ENCODE data around the gene INPP4A.

Gene INPP4A

DNA sequence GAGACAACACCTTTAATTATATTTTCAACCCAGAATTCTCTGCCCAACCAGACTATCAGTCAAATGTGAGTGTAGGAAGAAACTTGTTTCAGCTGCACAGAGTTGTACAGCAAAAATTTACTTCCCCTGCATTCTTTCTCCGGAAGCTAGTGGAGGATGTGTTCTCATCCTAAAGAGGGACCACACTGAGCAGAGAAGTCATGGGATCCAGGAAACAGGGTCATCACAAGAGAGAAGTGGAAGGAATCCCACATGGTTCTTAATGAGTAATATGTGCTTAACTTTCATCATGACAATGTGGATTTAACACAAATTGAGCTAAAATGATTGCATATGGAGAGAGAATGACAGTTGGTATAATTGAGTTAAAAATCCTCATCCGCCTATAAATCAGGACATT is 78.2 kb downstream of the INPP4A start:
- no peak overlapping the region for H3K4me3 ChIP-seq (ENCODE audit: low read length)
- DNase-seq (ENCODE audit: low read depth, low spot score), result no peak

DNA sequence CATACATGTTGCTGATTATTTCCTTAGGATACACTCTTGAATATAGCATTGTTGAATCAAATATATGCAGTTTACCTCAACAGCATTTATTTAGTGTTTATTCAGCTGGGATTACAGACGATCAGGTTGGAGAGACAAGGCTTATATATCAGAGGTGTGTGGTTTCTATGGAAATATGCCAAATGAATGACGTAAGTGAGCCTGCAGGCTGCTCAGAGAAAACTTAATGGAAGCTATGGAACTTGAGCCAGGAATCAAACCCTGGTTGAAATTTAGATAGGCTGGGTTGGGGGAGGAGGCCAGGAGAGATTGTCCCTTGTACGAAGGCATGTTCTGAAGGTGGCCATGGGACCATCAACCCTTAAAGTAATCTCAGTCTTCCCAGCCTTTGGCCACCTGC is 79.5 kb downstream of the INPP4A start:
- no peak for DNase-seq (ENCODE audit: low read depth, low spot score)
- no peak overlapping the region for H3K4me3 ChIP-seq (ENCODE audit: low read length)

DNA sequence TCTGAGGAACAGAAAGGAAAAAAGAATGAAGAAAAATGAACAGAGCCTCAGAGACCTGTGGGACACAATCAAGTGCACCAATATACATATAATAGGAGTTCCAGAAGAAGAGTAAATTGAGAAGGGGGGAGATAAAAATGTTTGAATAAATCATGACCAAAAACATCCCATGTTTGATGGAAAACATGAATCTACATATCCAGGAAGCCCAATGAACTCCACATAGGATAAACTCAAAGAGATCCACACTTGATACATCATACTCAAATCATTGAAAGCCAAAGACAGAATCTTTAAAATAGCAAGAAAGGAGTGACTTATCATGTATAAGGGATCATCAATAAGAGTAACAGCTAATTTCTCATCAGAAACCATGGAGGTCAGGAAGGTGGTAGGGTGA is 83.7 kb downstream of the INPP4A start:
- no peak overlapping the region for H3K4me3 ChIP-seq (ENCODE audit: low read length)
- DNase-seq (ENCODE audit: low read depth, low spot score), result no peak

DNA sequence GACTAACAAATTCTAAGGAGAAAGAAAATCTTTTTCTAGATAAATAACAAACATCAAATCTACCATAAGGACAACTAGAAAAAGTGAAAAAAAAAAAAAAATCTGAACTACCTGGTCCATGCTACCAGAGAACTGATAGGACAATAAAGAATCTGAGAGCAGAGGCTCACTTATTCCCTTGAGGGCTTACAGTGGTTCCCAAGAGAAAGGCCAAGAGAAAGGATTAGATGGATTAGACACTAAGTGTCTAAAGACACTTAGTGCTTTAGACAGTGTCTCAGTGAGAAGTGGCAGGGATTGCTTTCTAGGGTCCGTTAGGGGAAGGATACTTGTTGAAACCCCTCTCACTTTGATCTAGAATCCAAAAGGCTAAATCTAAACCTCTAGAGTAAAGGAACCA is 85.5 kb downstream of the INPP4A start:
- DNase-seq (ENCODE audit: low read depth, low spot score), result no peak
- H3K4me3 ChIP-seq (ENCODE audit: low read length), result no peak overlapping the region

DNA sequence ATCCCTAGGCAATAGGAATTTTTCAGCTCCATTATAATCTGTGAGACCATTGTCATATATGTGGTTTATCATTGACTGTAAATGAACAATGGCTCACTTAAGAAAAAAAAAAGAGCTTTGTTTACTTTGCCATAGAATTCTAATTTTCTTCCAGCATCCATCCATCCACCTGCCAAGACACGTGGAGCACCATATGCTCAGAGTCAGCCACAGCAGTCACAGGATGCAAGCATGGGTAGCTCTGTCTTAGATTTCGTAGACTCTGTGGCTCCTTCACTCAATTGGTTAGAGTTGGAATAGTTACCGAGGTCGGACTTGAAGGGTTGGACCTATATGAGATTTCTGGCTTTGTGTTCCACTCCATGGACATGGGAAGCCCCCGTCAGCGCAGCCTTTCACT is 88.1 kb downstream of the INPP4A start:
- H3K4me3 ChIP-seq (ENCODE audit: low read length), result no peak overlapping the region
- DNase-seq (ENCODE audit: low read depth, low spot score), result no peak

DNA sequence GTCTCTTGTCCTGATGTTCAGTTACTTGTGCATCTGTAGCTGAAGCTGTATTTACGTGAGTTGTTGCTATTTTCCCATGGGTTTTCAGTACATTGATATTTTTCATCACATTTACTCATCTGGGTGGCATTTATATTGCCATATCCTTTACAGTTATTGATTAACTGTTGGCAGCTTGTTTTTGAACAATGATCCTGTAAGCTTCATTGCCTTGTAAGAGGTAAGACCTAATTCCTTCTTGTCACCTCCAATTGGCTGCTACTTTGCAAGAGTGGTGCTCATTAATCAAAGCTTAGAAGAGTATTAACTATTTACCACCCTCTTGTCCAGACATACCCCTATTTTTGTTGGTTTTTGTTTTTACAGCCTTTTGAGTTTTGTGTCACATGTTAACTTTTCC is 88.9 kb downstream of the INPP4A start:
- DNase-seq (ENCODE audit: low read depth, low spot score), result no peak
- no peak overlapping the region for H3K4me3 ChIP-seq (ENCODE audit: low read length)

DNA sequence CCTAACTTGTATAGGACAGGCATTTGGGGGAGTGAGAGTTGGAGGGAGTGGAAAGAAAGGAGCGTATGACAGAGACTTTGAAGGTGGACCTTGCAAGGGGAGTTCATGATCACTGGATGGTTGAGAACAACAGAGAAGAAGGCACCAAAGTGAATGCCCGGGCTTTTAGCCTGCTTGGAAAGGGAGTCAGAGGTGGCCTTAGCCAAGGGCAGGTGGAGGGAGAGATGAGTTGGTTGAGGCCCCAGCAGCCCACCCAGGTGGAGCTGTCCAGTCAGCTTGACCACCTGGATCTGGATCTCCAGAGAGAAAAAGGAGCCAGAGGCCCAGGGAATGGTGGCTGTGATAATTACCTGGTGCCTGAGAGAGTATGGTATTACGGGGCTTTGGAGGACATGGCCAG is 90.1 kb downstream of the INPP4A start:
- no peak overlapping the region for H3K4me3 ChIP-seq (ENCODE audit: low read length)
- DNase-seq (ENCODE audit: low read depth, low spot score), result no peak

DNA sequence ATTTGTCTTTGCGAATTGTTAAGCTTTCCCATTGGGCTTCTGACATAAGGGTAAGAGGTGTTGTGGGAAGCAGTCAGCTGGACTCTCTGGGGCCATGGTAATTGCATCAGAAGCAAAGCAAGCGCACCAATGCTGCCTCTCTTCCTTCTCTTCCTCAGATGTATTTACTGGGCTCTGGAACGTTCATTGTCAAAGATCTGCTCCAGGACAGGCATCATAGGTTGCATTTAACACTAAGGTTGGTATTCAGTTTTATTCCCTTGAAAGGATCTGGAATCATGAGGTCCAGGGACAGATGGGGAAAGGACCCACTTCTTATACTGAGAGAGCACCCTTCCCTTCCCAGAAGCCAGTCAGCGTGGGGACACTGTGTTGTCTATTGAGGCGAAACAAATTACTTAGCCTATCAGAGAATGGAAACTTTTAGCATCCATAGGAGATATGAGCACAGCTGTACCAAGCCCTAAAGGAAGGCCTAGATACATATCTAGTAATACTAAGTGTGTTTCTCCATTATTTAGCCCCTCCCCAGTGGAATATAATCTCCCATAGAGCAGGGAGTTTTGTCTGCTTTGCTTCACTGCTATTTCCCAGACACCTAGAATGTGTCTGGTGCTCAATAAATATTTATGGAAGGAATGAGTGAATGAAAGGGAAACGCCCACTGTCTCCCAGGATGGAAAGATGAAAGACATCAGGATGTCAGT is 91.5 kb downstream of the INPP4A start:
- DNase-seq (ENCODE audit: low read depth, low spot score), result no peak
- H3K4me3 ChIP-seq (ENCODE audit: low read length), result no peak overlapping the region

DNA sequence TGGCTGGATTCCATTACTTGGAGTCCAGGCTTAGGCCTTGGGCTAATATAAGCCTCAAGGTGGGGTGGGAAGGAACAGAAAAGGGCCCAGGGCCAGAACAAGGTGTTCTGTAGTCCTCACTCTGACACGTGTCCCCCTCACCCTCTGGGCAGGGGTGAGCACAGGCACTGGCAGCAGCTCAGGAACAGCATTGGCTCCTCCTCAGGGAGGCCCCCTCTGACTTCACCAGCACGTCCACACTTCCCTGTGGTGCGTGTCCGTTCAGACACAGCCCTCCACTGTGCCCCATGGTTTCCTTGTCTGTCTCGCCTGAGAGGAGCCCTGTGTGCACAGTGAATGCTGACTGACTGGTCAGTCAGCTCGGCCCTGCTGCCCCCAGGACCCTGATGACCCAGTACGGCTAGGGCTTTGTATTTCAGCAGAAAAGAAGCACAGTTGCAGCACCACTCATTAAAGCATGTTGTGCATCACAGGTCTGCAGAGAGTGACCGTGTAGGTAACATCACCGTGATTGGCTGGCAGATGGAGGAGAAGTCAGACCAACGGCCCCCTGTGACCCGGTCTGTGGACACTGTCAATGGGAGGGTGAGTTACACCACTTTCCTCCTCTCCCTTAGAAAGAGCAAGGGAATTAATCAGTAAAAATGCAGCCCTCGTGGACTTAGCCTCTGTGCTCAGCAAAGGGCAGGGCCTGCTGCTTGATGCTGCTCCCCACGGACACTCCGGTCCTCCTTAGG is 92.9 kb downstream of the INPP4A start:
- DNase-seq (ENCODE audit: low read depth, low spot score), result no peak
- H3K4me3 ChIP-seq (ENCODE audit: low read length), result no peak overlapping the region

DNA sequence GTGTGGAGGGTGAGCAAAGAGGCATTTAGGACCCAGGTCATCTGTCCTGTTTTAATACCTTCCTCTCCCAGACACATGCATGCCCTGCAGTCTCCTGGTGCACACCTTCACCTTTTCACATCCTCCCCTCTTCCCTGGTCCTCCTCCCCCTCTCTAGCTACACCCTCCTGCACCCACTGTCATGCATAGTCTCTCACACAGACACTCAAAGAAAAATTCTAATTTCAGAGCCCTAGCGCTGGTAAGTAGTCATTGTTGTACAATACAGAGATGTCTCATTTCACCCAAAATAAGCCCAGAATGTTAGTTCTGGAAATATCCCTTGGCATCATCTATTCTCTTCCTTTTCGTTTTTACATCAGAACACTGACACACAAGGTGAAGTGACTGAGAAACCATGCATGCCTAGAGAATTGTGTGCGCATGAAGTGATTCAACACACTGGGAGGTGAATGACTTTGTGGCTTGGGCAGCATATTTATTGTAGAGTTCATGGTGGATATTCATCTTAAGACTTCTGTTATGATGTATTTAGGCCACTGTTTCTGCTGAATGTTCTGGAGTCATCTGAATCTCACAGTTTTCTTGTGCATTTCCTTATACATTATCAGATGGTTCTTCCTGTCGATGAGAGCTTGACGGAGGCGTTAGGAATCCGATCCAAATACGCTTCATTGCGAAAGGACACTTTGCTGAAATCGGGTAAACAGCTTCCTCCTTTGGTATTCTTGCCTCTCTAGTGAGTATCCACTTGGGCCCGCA is 93.8 kb downstream of the INPP4A start:
- DNase-seq (ENCODE audit: low read depth, low spot score), result no peak
- no peak overlapping the region for H3K4me3 ChIP-seq (ENCODE audit: low read length)

DNA sequence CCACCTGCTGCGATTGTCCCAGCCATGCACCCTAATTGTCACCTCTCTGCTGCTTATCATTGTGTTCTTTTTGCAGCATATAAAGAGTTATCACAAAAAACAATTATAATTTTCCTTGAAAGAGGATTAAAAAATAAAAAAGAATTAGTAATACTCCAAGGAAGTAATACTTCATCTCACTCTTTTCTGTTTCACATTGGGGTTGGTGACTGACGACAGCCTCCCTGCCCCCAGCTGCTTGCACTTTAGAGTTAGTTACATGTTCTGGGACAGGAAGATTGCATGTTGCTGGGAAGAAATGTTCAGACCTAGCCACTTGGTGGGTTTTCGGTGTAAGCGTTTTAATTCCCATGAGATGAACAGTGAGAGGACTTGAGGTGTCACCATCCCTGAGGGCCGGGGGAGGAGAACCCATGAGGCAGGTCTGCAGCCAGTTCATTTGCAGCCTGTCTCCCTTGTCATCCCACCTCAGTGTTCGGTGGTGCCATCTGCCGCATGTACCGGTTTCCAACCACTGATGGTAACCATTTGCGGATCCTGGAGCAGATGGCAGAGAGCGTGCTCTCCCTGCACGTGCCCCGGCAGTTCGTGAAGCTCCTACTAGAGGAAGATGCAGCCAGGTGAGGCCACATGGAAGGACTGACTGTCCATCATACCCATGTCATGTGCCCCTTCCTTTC is 94.5 kb downstream of the INPP4A start:
- no peak for DNase-seq (ENCODE audit: low read depth, low spot score)

DNA sequence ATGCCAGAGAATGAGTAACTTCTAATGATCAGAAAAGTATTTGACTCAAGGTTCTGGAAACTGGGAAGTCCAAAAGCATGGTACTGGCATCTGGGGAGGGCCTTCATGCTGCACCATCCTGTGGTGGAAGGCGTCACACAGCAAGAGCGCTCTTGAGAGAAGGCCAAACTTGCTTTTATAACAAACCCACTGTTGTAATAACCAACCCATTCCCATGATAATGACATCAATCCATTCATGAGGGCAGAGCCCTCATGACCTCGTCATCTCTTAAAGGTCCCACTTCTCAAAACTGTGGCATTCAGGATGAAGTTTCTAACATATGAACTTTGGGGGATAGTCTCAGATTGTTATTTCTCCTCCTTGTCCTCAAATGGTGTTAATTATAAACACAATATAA is 95.9 kb downstream of the INPP4A start:
- DNase-seq (ENCODE audit: low read depth, low spot score), result no peak
- no peak overlapping the region for H3K4me3 ChIP-seq (ENCODE audit: low read length)

More for the DNA sequence above, 94.5 kb downstream of the INPP4A start:
- H3K4me3 ChIP-seq (ENCODE audit: low read length), result no peak overlapping the region

DNA sequence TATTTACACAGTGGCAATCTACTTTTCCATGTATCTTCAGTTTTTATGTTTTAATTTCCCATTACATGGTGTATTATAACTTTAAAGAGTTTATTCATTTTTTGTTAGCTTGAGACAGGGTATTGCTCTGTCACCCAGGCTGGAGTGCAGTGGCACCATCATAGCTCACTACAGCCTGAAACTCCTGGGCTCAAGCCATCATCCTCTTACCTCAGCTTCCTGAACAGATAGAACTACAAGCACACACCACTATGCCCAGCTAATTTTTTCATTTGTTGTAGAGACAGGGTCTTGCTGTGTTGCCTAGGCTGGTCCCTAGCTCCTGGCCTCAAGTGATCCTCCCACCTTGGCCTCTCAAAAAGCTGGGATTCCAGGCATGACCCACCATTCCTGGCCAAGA is 96.8 kb downstream of the INPP4A start:
- H3K4me3 ChIP-seq (ENCODE audit: low read length), result no peak overlapping the region
- no peak for DNase-seq (ENCODE audit: low read depth, low spot score)

DNA sequence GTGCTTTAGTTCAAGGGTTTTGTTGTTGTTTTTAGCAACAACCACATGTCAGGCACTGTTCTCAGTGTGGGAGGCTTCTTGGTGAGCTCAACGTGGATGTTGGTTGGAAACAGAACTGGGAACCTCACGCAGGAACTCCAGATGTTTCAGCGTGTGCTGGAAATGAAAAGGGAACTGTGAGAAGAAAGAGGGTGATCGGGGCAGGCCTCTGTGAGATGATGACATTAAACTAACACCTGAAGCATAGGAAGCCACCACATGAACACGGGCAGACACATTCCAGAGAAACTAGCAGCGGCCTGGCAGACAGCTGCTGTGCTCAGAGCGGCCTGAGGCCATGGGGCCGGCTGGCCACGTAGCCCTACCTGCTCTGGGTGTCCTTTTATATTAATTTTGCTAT is 97.2 kb downstream of the INPP4A start:
- no peak for DNase-seq (ENCODE audit: low read depth, low spot score)
- no peak overlapping the region for H3K4me3 ChIP-seq (ENCODE audit: low read length)

DNA sequence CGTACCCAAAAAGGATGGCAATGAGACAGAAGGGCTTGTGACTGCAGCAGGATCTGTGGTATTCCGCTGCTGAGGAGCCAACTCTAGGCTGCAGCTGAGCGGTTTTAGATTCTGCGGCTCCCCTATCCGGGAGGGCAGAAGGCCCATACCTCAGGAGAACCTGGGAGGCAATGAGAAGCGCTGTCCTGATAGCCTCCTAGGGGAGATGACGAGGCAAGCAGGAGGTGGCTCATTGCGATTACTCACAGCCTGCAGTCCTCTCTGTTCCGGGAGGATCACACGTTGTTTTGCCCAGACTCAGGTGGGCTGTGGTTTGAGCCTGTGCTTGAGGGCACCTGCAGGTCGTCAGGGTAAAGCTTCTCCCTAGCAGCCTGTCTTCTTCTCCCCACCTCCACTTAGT is 98.6 kb downstream of the INPP4A start:
- DNase-seq (ENCODE audit: low read depth, low spot score), result no peak
- no peak overlapping the region for H3K4me3 ChIP-seq (ENCODE audit: low read length)

DNA sequence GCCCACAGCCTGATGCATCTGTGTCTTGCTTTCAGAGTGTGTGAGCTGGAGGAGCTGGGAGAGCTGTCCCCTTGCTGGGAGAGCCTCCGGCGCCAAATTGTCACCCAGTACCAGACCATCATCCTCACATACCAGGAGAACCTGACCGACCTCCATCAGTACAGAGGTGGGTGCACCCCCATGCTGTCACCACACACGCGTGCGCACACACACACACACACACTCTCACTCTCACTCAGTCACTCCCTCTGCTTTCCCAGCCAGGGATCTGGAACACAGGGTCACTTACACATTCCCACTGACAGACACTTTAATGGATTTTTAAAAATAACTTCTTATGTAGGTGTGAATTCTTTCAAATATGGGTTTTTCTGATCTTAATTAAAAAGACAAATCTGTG is 99.2 kb downstream of the INPP4A start:
- no peak for DNase-seq (ENCODE audit: low read depth, low spot score)
- H3K4me3 ChIP-seq (ENCODE audit: low read length), result no peak overlapping the region

DNA sequence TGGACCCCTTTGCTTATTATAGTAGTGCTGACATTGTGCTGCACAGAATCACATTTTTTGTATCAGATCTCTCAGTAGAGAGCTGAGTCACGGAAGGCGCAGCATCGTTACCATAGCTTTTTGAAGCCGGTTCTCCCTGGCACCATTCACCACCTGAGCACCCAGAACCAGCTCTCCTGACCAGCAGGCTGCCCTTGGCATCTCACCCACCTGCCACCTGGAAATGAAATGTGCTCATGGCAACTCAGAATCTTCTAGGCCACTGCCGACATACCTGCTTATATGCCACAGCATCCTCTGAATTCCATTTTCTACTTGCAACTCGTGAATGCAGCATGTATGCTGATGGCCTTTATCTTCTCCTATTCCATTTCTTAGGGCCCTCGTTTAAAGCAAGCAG is 100.9 kb downstream of the INPP4A start:
- no peak overlapping the region for H3K4me3 ChIP-seq (ENCODE audit: low read length)
- no peak for DNase-seq (ENCODE audit: low read depth, low spot score)

DNA sequence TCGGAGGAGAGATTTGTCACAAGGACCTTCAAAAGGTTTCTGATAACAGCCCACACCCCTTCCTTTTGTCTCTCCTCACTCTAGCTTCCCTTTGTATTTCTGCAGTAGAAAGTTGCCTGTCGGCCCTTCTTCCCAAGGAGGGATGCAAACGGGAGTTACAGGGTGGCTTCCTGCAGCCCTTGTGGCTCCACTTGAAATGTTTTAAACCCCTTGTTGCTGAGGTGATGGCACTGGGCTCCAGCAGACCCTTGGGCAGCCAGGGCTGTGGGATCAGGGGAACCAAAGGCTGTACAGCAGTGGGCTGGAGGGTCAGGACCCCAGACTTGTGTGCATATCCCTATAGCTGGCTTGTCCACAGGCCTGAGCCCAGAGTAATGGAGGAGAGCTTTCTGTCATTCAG is 101.5 kb downstream of the INPP4A start:
- no peak overlapping the region for H3K4me3 ChIP-seq (ENCODE audit: low read length)
- DNase-seq (ENCODE audit: low read depth, low spot score), result no peak

DNA sequence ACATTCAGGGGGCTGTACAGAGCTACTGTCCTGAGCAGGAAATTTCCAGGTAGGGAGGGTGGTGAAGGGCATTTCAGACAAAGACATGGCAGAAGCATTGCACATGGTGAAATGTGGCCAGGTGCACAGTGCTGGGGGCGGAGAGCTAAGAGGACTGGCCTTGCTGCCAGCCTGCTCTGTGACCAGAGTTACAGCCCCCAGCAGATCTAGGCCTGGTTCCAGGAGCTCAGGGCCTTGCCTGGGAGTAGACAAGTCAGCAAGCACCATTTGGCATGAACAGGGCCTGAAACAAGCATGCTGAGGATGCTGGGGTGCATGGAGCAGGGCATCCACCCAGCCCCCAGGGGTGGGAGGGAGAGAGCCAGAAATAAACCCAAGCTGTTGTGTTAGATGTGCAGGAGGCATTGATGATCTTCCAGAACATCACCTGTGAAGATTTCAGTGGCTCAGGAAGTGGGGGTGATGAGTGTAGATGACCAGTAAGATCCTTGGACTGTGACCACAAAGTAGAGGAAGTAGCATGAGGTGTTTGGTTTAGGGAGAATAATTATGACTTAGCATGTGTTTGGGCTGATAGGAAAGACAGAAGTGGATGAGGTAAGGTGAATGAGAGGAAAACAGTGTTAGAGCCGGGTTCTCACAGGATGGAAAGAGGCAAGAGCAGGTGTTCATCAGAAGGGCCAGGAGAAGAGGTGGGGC is 102.6 kb downstream of the INPP4A start:
- H3K4me3 ChIP-seq (ENCODE audit: low read length), result no peak overlapping the region
- DNase-seq (ENCODE audit: low read depth, low spot score), result peak; percentile 59
